ENCODE data around the gene EIF4E3. TPM values are rescaled to one million over a fixed set of nuclear protein-coding genes. Genes with fewer than 3 reads are reported as not detected.

The EIF4E3 gene
- total and polyA plus RNA-seq, 8 donors, result 10.4 to 34.8 (median 13.3) TPM

DNA sequence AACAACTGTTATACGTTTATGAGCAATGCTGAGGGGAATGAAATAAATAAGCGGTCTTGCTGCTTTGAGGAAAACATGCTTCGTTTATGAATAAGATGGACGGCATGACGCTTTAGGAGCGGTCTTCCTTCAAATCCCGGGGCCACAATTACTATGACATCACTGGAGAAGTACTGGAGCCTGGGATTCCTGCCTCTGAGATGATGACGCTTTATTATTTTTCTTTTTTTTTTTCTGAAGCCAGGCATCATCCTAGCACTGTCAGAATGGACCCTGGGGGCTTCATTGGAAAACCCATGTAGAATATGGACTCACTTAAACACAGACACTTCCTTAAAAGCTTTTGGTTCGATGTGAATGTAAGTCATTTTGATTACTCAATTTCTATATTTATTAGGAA lies 89.2 kb downstream of the EIF4E3 start:
- intact Hi-C loops (cut with DNase I), result no loop called here

GRCh38 chr3:71634671-71635070 lies 90.5 kb downstream of the EIF4E3 start:
- H3K36me3 ChIP-seq, result no peaks in the 10 kb centered on the region
- ATAC-seq (no peak), DNase-seq (no peak)
- H3K4me3 ChIP-seq, result no peak overlapping the region
- H3K27ac ChIP-seq, result no peak overlapping the region
- no peaks in the 10 kb centered on the region for H3K27me3 ChIP-seq
- H3K4me1 ChIP-seq, result peaks cover 0 to 3% of the 10 kb centered on the region in 2 donors
- intact Hi-C loops (cut with DNase I), result no loop called here
- H3K9me3 ChIP-seq, result no peaks in the 10 kb centered on the region
- TF ChIP-seq, protein P1, sequence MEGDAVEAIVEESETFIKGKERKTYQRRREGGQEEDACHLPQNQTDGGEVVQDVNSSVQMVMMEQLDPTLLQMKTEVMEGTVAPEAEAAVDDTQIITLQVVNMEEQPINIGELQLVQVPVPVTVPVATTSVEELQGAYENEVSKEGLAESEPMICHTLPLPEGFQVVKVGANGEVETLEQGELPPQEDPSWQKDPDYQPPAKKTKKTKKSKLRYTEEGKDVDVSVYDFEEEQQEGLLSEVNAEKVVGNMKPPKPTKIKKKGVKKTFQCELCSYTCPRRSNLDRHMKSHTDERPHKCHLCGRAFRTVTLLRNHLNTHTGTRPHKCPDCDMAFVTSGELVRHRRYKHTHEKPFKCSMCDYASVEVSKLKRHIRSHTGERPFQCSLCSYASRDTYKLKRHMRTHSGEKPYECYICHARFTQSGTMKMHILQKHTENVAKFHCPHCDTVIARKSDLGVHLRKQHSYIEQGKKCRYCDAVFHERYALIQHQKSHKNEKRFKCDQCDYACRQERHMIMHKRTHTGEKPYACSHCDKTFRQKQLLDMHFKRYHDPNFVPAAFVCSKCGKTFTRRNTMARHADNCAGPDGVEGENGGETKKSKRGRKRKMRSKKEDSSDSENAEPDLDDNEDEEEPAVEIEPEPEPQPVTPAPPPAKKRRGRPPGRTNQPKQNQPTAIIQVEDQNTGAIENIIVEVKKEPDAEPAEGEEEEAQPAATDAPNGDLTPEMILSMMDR (IDR thresholded peaks at IDR 0.05), result no peak

More for the DNA sequence above, 89.2 kb downstream of the EIF4E3 start:
- H3K9me3 ChIP-seq, result no peaks in the 10 kb centered on the region
- TF ChIP-seq, protein P1 (IDR thresholded peaks at IDR 0.05), result no peak
- no peak for DNase-seq
- H3K27me3 ChIP-seq, result no peaks in the 10 kb centered on the region
- H3K4me3 ChIP-seq, result no peak overlapping the region
- no peak for ATAC-seq
- H3K36me3 ChIP-seq, result no peaks in the 10 kb centered on the region
- H3K4me1 ChIP-seq, result peaks cover 0 to 9% of the 10 kb centered on the region in 2 donors
- no peak overlapping the region for H3K27ac ChIP-seq

DNA sequence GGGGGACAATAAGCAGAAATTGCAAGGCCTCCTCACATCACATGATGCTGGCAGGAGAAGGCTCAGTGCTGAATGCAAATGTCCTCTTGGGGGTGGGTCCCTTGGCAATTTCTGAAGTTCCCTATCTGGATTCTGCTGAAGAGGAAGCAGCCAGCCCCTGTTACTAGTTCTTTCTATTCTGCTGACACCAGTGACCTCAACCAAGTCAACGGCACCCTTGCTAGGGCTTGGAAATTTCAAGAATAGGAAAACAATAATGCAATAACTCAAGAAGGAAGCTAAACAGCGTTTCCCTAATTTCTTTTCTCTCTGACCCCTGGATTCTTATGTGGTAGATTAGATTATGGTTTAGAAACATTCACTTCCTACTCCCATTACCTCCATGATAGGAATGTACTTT lies 95.5 kb downstream of the EIF4E3 start:
- H3K9me3 ChIP-seq, result no peaks in the 10 kb centered on the region
- H3K27me3 ChIP-seq, result no peaks in the 10 kb centered on the region
- DNase-seq, result peak in 1 of 4 donors; percentile 64
- TF ChIP-seq, protein P1 (IDR thresholded peaks at IDR 0.05), result no peak
- peak; percentile 80 for ATAC-seq
- peak overlapping the region; percentile 42 to 68 for H3K27ac ChIP-seq
- no peak overlapping the region for H3K4me3 ChIP-seq
- peaks cover 0 to 3% of the 10 kb centered on the region in 2 donors for H3K4me1 ChIP-seq
- no peaks in the 10 kb centered on the region for H3K36me3 ChIP-seq
- intact Hi-C loops (cut with DNase I), result no loop called here

- intact Hi-C loops (cut with DNase I), result no loop called here
- TF ChIP-seq, protein P1 (IDR thresholded peaks at IDR 0.05), result no peak
- Histone ChIP-seq H3K9me3 (no peaks in the 10 kb centered on the region), H3K4me1 (peaks cover 0 to 3% of the 10 kb centered on the region in 2 donors), H3K4me3 (no peak overlapping the region), H3K27me3 (no peaks in the 10 kb centered on the region), H3K36me3 (no peaks in the 10 kb centered on the region), H3K27ac (peak overlapping the region; percentile 42 to 68)
- ATAC-seq, result peak; percentile 68
- DNase-seq, result peak in 1 of 4 donors; percentile 40
Measured at GRCh38 chr3:71629289-71629688, 95.9 kb downstream of the EIF4E3 start.

DNA sequence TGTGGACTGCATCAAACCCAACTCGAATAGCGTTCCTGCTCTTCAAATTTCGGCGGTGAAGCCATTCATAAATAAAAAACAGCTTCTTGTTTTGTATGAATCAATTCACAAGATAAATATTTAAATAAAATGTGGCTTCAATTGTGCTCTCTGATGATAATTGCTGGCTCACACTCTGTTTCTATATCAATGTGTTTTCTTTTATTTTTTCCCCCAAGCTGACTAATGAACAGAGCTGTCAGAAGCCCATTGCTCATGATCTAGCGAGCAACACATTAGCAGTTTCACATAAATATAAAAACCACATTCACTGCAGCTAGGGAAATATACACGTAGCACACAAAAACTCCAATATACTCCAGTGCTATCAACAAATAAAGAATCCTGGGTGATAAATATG lies 96.7 kb downstream of the EIF4E3 start:
- no peaks in the 10 kb centered on the region for H3K9me3 ChIP-seq
- no peak overlapping the region for H3K27ac ChIP-seq
- no peaks in the 10 kb centered on the region for H3K27me3 ChIP-seq
- peaks cover 0 to 3% of the 10 kb centered on the region in 2 donors for H3K4me1 ChIP-seq
- H3K36me3 ChIP-seq, result no peaks in the 10 kb centered on the region
- ATAC-seq, result peak; percentile 22
- no peak for DNase-seq
- intact Hi-C loops (cut with DNase I), result no loop called here
- TF ChIP-seq, protein P1 (IDR thresholded peaks at IDR 0.05), result no peak
- no peak overlapping the region for H3K4me3 ChIP-seq
